Measurements from ENCODE around the gene ZNF234.

DNA sequence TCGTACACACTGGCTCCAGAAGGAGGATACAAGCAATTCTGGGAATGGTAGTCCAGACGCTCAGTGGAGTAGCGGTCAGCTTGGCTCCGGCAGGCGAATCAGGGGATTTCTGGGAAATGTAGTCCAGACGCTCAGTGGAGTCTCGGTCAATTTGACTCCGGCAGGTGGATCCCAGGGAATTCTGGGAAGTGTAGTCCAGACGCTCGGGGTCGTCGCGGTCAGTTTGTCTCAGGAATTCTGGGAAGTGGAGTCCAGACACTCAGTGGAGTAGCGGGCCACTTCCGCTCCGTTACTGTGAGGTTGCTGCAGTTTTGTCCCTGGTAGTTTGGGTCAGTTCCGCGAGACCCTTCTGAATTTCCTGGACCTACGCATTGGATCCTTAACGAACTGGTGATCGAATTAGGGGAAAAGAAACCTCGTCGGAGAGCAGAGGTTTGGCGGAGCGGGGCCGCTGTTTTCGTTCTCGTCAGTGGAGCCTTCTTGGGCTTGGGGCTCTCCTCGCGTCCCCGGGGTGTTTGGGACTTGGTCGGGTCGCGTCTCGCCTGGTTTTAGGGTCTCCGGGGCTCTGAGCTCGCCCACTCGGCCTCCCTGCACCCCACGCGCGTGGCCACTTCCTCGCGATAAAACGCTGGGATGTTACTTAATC is 28.1 kb upstream of the ZNF234 start, which contains the start of gene ZNF225:
- TF ChIP-seq, protein P1, sequence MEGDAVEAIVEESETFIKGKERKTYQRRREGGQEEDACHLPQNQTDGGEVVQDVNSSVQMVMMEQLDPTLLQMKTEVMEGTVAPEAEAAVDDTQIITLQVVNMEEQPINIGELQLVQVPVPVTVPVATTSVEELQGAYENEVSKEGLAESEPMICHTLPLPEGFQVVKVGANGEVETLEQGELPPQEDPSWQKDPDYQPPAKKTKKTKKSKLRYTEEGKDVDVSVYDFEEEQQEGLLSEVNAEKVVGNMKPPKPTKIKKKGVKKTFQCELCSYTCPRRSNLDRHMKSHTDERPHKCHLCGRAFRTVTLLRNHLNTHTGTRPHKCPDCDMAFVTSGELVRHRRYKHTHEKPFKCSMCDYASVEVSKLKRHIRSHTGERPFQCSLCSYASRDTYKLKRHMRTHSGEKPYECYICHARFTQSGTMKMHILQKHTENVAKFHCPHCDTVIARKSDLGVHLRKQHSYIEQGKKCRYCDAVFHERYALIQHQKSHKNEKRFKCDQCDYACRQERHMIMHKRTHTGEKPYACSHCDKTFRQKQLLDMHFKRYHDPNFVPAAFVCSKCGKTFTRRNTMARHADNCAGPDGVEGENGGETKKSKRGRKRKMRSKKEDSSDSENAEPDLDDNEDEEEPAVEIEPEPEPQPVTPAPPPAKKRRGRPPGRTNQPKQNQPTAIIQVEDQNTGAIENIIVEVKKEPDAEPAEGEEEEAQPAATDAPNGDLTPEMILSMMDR (IDR thresholded peaks at IDR 0.05), result peak in 2 of 6 experiments; percentile 24 to 29
- peak; percentile 17 to 83 for TF ChIP-seq POLR2A (IDR thresholded peaks at IDR 0.05)
